Mucosa of stomach (tissue), 1 donor: ENCODE measurements around the gene KLF13.

ENCODE experiments used
- H3K27me3 ChIP-seq: one replicate; pipeline ENCODE4 v1.7.0; 2013; ENCODE audit warnings: mild to moderate bottlenecking, low read length; ENCODE audit not compliant: control insufficient read depth, insufficient read depth
- H3K36me3 ChIP-seq: one replicate; pipeline ENCODE4 v1.7.0; 2013; ENCODE audit warnings: low read length; ENCODE audit not compliant: control insufficient read depth, insufficient read depth
- H3K4me1 ChIP-seq: one replicate; pipeline ENCODE4 v1.7.0; 2013; ENCODE audit warnings: mild to moderate bottlenecking, low read length; ENCODE audit not compliant: control insufficient read depth, insufficient read depth
- H3K4me3 ChIP-seq: one replicate; pipeline ENCODE4 v1.7.0; 2013; ENCODE audit warnings: low read length
- H3K9ac ChIP-seq: one replicate; pipeline ENCODE4 v1.7.0; 2013; ENCODE audit warnings: mild to moderate bottlenecking, low read length, moderate library complexity
- H3K9me3 ChIP-seq: one replicate; pipeline ENCODE4 v1.7.0; 2013; ENCODE audit warnings: mild to moderate bottlenecking, low read length, moderate library complexity; ENCODE audit not compliant: control insufficient read depth
- donor health status: Pancreatic carcinoma.

Gene KLF13

GRCh38 chr15:31326156-31326874 lies at the start of gene KLF13:
KLF13 (plus strand) TSS chr15:31326835; CDS start chr15:31327213, 378 bp downstream.
- Histone ChIP-seq H3K36me3 (no peaks in the 10 kb centered on the region), H3K27me3 (no peaks in the 10 kb centered on the region), H3K4me1 (peaks cover 33% of the 10 kb centered on the region)

GRCh38 chr15:31277335-31278060 lies 49.1 kb upstream of the KLF13 start:
- Histone ChIP-seq H3K4me3 (no peak overlapping the region), H3K36me3 (no peaks in the 10 kb centered on the region), H3K9me3 (no peaks in the 10 kb centered on the region), H3K27me3 (no peaks in the 10 kb centered on the region), H3K4me1 (peaks cover 28% of the 10 kb centered on the region), H3K9ac (no peak overlapping the region)

More at GRCh38 chr15:31326156-31326874, at the start of gene KLF13:
- Histone ChIP-seq H3K4me3 (peak within 1 kb of the TSS; percentile 77), H3K9me3 (no peaks in the 10 kb centered on the region), H3K9ac (peak within 1 kb of the TSS; percentile 98)

DNA sequence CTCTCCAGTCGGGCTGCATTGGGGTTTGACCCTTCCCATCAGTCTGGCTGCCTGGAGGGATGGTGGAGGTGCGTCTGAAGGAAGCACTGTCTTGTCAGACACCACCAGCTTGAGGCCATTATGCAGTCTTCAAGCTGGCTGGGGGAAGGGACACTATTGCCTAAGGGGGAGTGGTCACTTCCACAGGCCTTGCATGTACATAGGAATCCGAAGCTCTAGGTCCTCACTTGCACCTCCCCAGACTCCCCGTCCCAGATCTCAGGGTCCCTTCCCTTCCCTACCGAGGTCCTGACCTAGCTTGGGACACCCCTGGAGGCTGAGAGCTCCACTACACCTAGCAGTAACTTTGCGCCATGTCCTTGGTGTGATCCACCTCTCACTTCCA lies 48.6 kb upstream of the KLF13 start:
- Histone ChIP-seq H3K4me3 (no peak overlapping the region), H3K36me3 (no peaks in the 10 kb centered on the region), H3K4me1 (peaks cover 22% of the 10 kb centered on the region), H3K9ac (no peak overlapping the region), H3K27me3 (no peaks in the 10 kb centered on the region), H3K9me3 (no peaks in the 10 kb centered on the region)

- no peak overlapping the region for H3K4me3 ChIP-seq
- H3K27me3 ChIP-seq, result no peaks in the 10 kb centered on the region
- H3K9ac ChIP-seq, result no peak overlapping the region
- no peaks in the 10 kb centered on the region for H3K36me3 ChIP-seq
- H3K9me3 ChIP-seq, result no peaks in the 10 kb centered on the region
- H3K4me1 ChIP-seq, result peaks cover 16% of the 10 kb centered on the region
These were observed 48.0 kb upstream of the KLF13 start for GRCh38 chr15:31278544-31279220.

- H3K4me1 ChIP-seq, result peaks cover 13% of the 10 kb centered on the region
- no peak overlapping the region for H3K4me3 ChIP-seq
- H3K9ac ChIP-seq, result no peak overlapping the region
- H3K36me3 ChIP-seq, result no peaks in the 10 kb centered on the region
- H3K9me3 ChIP-seq, result no peaks in the 10 kb centered on the region
- no peaks in the 10 kb centered on the region for H3K27me3 ChIP-seq
These were observed 47.2 kb upstream of the KLF13 start for GRCh38 chr15:31279221-31280045.

- H3K36me3 ChIP-seq, result no peaks in the 10 kb centered on the region
- no peak overlapping the region for H3K9ac ChIP-seq
- H3K9me3 ChIP-seq, result no peaks in the 10 kb centered on the region
- no peaks in the 10 kb centered on the region for H3K27me3 ChIP-seq
- H3K4me3 ChIP-seq, result no peak overlapping the region
- H3K4me1 ChIP-seq, result peaks cover 10% of the 10 kb centered on the region
These were observed 46.4 kb upstream of the KLF13 start for GRCh38 chr15:31280046-31280830.

DNA sequence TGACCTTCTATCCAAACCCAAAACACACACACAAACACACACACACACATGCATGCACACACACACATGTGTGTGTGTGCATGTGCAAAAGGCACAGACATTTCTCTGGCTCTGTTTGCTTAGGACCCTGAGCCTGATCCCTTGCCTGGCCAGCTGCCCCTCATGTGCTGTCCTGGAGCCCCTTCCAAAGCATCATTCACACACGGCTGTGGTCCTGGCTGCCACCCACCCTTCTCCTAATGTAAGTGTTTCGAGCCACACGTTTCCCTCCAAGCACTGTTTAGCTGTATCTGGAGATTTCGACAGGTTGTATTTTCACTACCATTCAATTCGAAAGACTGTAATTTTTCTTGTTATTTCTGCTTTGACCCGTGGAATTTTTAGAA lies 45.8 kb upstream of the KLF13 start:
- no peaks in the 10 kb centered on the region for H3K36me3 ChIP-seq
- no peak overlapping the region for H3K9ac ChIP-seq
- no peaks in the 10 kb centered on the region for H3K27me3 ChIP-seq
- H3K4me1 ChIP-seq, result peaks cover 10% of the 10 kb centered on the region
- no peaks in the 10 kb centered on the region for H3K9me3 ChIP-seq
- no peak overlapping the region for H3K4me3 ChIP-seq

DNA sequence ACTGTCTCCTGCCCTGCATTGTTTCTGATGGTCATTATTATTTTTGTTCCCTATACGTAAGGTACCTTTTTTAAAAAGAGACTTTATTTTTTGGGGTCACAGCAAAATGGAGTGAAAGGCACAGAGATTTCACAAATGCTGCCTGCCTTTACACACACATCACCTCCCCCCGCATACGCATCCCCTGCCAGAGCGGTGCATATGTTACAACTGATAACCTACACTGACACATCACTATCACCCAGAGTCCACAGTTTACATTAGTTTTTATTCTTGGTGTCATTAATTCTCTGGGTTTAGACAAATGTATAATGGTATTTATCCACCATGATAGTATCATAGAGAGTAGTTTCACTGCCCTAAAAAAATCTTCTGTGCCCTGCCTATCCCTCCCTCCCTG lies 43.6 kb upstream of the KLF13 start:
- H3K9me3 ChIP-seq, result no peaks in the 10 kb centered on the region
- peaks cover 10% of the 10 kb centered on the region for H3K4me1 ChIP-seq
- no peaks in the 10 kb centered on the region for H3K27me3 ChIP-seq
- H3K4me3 ChIP-seq, result no peak overlapping the region
- H3K9ac ChIP-seq, result no peak overlapping the region
- H3K36me3 ChIP-seq, result no peaks in the 10 kb centered on the region

- no peaks in the 10 kb centered on the region for H3K27me3 ChIP-seq
- no peaks in the 10 kb centered on the region for H3K4me1 ChIP-seq
- H3K9ac ChIP-seq, result no peak overlapping the region
- H3K4me3 ChIP-seq, result no peak overlapping the region
- H3K36me3 ChIP-seq, result no peaks in the 10 kb centered on the region
- H3K9me3 ChIP-seq, result no peaks in the 10 kb centered on the region
These were observed 40.8 kb upstream of the KLF13 start for GRCh38 chr15:31285772-31286261.

DNA sequence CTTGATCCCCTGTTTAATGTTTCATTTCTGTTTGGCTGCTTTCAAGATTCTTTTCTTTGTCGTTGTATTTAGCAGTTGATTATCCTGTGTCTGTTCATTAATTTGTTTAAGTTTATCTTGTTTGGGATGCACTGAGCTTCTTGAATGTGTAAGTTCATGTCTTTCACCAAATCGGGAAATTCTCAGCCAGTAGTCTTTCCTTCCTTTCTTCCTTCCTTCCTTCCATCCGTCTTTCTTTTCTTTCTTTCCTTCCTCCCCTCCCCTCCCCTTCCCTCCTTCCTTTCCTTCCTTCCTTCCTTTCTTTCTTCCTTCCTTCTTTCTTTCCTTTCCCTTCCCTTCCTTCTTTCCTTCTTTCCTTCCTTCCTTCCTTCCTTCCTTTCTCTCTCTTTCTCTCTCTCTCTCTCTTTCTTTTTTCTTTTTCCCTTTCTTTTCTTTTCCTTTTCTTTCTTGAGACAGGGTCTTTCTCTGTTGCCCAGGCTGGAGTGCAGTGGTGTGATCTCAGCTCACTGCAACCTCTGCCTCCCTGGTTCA lies 35.5 kb upstream of the KLF13 start:
- no peak overlapping the region for H3K9ac ChIP-seq
- no peaks in the 10 kb centered on the region for H3K9me3 ChIP-seq
- no peaks in the 10 kb centered on the region for H3K36me3 ChIP-seq
- H3K27me3 ChIP-seq, result no peaks in the 10 kb centered on the region
- H3K4me1 ChIP-seq, result peaks cover 23% of the 10 kb centered on the region
- H3K4me3 ChIP-seq, result no peak overlapping the region
